ENCODE results near the gene HIPK3. TPM values are rescaled to one million over a fixed set of nuclear protein-coding genes. Genes with fewer than 3 reads are reported as not detected.

HIPK3 gene
- total RNA-seq, 1 donor from 2014 or later: 478 TPM

- H3K27ac ChIP-seq (ENCODE audit: low read depth, low read length): no peak overlapping the region
- no peaks in the 10 kb centered on the region for H3K27me3 ChIP-seq (ENCODE audit: control insufficient read depth in 3 of 3, insufficient read depth in 3 of 3, low read length in 3 of 3)
- H3K4me1 ChIP-seq (ENCODE audit: control insufficient read depth in 3 of 3, insufficient read depth in 3 of 3, low read length in 3 of 3): peaks cover 12 to 22% (median 13%) of the 10 kb centered on the region in 3 donors
- H3K9me3 ChIP-seq (ENCODE audit: control insufficient read depth in 3 of 3, low read length in 3 of 3): no peaks in the 10 kb centered on the region
- no peak overlapping the region for H3K4me3 ChIP-seq (ENCODE audit: low read length in 3 of 3)
- H3K9ac ChIP-seq (ENCODE audit: low read depth in 1 of 3, low read length in 3 of 3): no peak overlapping the region
- H3K36me3 ChIP-seq (ENCODE audit: control insufficient read depth in 3 of 3, insufficient read depth in 3 of 3, low read length in 3 of 3): no peaks in the 10 kb centered on the region
Measured at GRCh38 chr11:33271059-33271458, 13.9 kb downstream of the HIPK3 start.

- no peak overlapping the region for H3K27ac ChIP-seq (ENCODE audit: low read depth, low read length)
- H3K9me3 ChIP-seq (ENCODE audit: control insufficient read depth in 3 of 3, low read length in 3 of 3): no peaks in the 10 kb centered on the region
- no peaks in the 10 kb centered on the region for H3K36me3 ChIP-seq (ENCODE audit: control insufficient read depth in 3 of 3, insufficient read depth in 3 of 3, low read length in 3 of 3)
- H3K9ac ChIP-seq (ENCODE audit: low read depth in 1 of 3, low read length in 3 of 3): no peak overlapping the region
- no peak overlapping the region for H3K4me3 ChIP-seq (ENCODE audit: low read length in 3 of 3)
- peaks cover 12 to 22% (median 13%) of the 10 kb centered on the region in 3 donors for H3K4me1 ChIP-seq (ENCODE audit: control insufficient read depth in 3 of 3, insufficient read depth in 3 of 3, low read length in 3 of 3)
- H3K27me3 ChIP-seq (ENCODE audit: control insufficient read depth in 3 of 3, insufficient read depth in 3 of 3, low read length in 3 of 3): no peaks in the 10 kb centered on the region
Measured at GRCh38 chr11:33272338-33273107, 15.3 kb downstream of the HIPK3 start.

- Histone ChIP-seq H3K9me3 (ENCODE audit: control insufficient read depth in 3 of 3, low read length in 3 of 3) (no peaks in the 10 kb centered on the region), H3K27me3 (ENCODE audit: control insufficient read depth in 3 of 3, insufficient read depth in 3 of 3, low read length in 3 of 3) (no peaks in the 10 kb centered on the region), H3K27ac (ENCODE audit: low read depth, low read length) (peak overlapping the region; percentile 59), H3K4me3 (ENCODE audit: low read length in 3 of 3) (no peak overlapping the region), H3K4me1 (ENCODE audit: control insufficient read depth in 3 of 3, insufficient read depth in 3 of 3, low read length in 3 of 3) (peaks cover 14 to 19% (median 15%) of the 10 kb centered on the region in 3 donors), H3K9ac (ENCODE audit: low read depth in 1 of 3, low read length in 3 of 3) (no peak overlapping the region), H3K36me3 (ENCODE audit: control insufficient read depth in 3 of 3, insufficient read depth in 3 of 3, low read length in 3 of 3) (no peaks in the 10 kb centered on the region)
Measured at GRCh38 chr11:33273656-33274055, 16.5 kb downstream of the HIPK3 start.

GRCh38 chr11:33280411-33280810 is 23.2 kb downstream of the HIPK3 start:
- H3K27ac ChIP-seq (ENCODE audit: low read depth, low read length): no peak overlapping the region
- no peaks in the 10 kb centered on the region for H3K36me3 ChIP-seq (ENCODE audit: control insufficient read depth in 3 of 3, insufficient read depth in 3 of 3, low read length in 3 of 3)
- peaks cover 3 to 18% (median 5%) of the 10 kb centered on the region in 3 donors for H3K4me1 ChIP-seq (ENCODE audit: control insufficient read depth in 3 of 3, insufficient read depth in 3 of 3, low read length in 3 of 3)
- no peaks in the 10 kb centered on the region for H3K27me3 ChIP-seq (ENCODE audit: control insufficient read depth in 3 of 3, insufficient read depth in 3 of 3, low read length in 3 of 3)
- no peaks in the 10 kb centered on the region for H3K9me3 ChIP-seq (ENCODE audit: control insufficient read depth in 3 of 3, low read length in 3 of 3)
- H3K4me3 ChIP-seq (ENCODE audit: low read length in 3 of 3): no peak overlapping the region
- no peak overlapping the region for H3K9ac ChIP-seq (ENCODE audit: low read depth in 1 of 3, low read length in 3 of 3)

- Histone ChIP-seq H3K9ac (ENCODE audit: low read depth in 1 of 3, low read length in 3 of 3) (no peak overlapping the region), H3K27ac (ENCODE audit: low read depth, low read length) (no peak overlapping the region), H3K4me3 (ENCODE audit: low read length in 3 of 3) (no peak overlapping the region), H3K9me3 (ENCODE audit: control insufficient read depth in 3 of 3, low read length in 3 of 3) (no peaks in the 10 kb centered on the region), H3K4me1 (ENCODE audit: control insufficient read depth in 3 of 3, insufficient read depth in 3 of 3, low read length in 3 of 3) (peaks cover 3 to 16% (median 5%) of the 10 kb centered on the region in 3 donors), H3K27me3 (ENCODE audit: control insufficient read depth in 3 of 3, insufficient read depth in 3 of 3, low read length in 3 of 3) (no peaks in the 10 kb centered on the region), H3K36me3 (ENCODE audit: control insufficient read depth in 3 of 3, insufficient read depth in 3 of 3, low read length in 3 of 3) (peaks cover 4 to 5% (median 4%) of the 10 kb centered on the region in 3 donors)
Measured at GRCh38 chr11:33281758-33282157, 24.6 kb downstream of the HIPK3 start.

- Histone ChIP-seq H3K4me1 (ENCODE audit: control insufficient read depth in 3 of 3, insufficient read depth in 3 of 3, low read length in 3 of 3) (peaks cover 0 to 24% (median 2%) of the 10 kb centered on the region in 3 donors), H3K4me3 (ENCODE audit: low read length in 3 of 3) (no peak overlapping the region), H3K36me3 (ENCODE audit: control insufficient read depth in 3 of 3, insufficient read depth in 3 of 3, low read length in 3 of 3) (peaks cover 7 to 19% (median 8%) of the 10 kb centered on the region in 3 donors), H3K9me3 (ENCODE audit: control insufficient read depth in 3 of 3, low read length in 3 of 3) (no peaks in the 10 kb centered on the region), H3K9ac (ENCODE audit: low read depth in 1 of 3, low read length in 3 of 3) (no peak overlapping the region), H3K27ac (ENCODE audit: low read depth, low read length) (no peak overlapping the region), H3K27me3 (ENCODE audit: control insufficient read depth in 3 of 3, insufficient read depth in 3 of 3, low read length in 3 of 3) (no peaks in the 10 kb centered on the region)
Measured at GRCh38 chr11:33284818-33285217, 27.6 kb downstream of the HIPK3 start.

GRCh38 chr11:33290319-33290718 is 33.1 kb downstream of the HIPK3 start:
- Histone ChIP-seq H3K27ac (ENCODE audit: low read depth, low read length) (peak overlapping the region; percentile 93), H3K4me1 (ENCODE audit: control insufficient read depth in 3 of 3, insufficient read depth in 3 of 3, low read length in 3 of 3) (peaks cover 11 to 30% (median 19%) of the 10 kb centered on the region in 3 donors), H3K9ac (ENCODE audit: low read depth in 1 of 3, low read length in 3 of 3) (peak overlapping the region; percentile 69 to 83 (median 78)), H3K4me3 (ENCODE audit: low read length in 3 of 3) (peak overlapping the region in 1 of 3 donors; percentile 16), H3K9me3 (ENCODE audit: control insufficient read depth in 3 of 3, low read length in 3 of 3) (no peaks in the 10 kb centered on the region), H3K27me3 (ENCODE audit: control insufficient read depth in 3 of 3, insufficient read depth in 3 of 3, low read length in 3 of 3) (no peaks in the 10 kb centered on the region), H3K36me3 (ENCODE audit: control insufficient read depth in 3 of 3, insufficient read depth in 3 of 3, low read length in 3 of 3) (peaks cover 9 to 24% (median 10%) of the 10 kb centered on the region in 3 donors)

- Histone ChIP-seq H3K4me1 (ENCODE audit: control insufficient read depth in 3 of 3, insufficient read depth in 3 of 3, low read length in 3 of 3) (peaks cover 15 to 39% (median 23%) of the 10 kb centered on the region in 3 donors), H3K27ac (ENCODE audit: low read depth, low read length) (peak overlapping the region; percentile 93), H3K9me3 (ENCODE audit: control insufficient read depth in 3 of 3, low read length in 3 of 3) (no peaks in the 10 kb centered on the region), H3K4me3 (ENCODE audit: low read length in 3 of 3) (peak overlapping the region; percentile 34 to 49 (median 48)), H3K9ac (ENCODE audit: low read depth in 1 of 3, low read length in 3 of 3) (peak overlapping the region; percentile 69 to 86 (median 78)), H3K27me3 (ENCODE audit: control insufficient read depth in 3 of 3, insufficient read depth in 3 of 3, low read length in 3 of 3) (no peaks in the 10 kb centered on the region), H3K36me3 (ENCODE audit: control insufficient read depth in 3 of 3, insufficient read depth in 3 of 3, low read length in 3 of 3) (peaks cover 10 to 24% (median 12%) of the 10 kb centered on the region in 3 donors)
Measured at GRCh38 chr11:33291004-33291777, 34.0 kb downstream of the HIPK3 start.

GRCh38 chr11:33292311-33292710 is 35.1 kb downstream of the HIPK3 start:
- no peaks in the 10 kb centered on the region for H3K27me3 ChIP-seq (ENCODE audit: control insufficient read depth in 3 of 3, insufficient read depth in 3 of 3, low read length in 3 of 3)
- H3K9me3 ChIP-seq (ENCODE audit: control insufficient read depth in 3 of 3, low read length in 3 of 3): no peaks in the 10 kb centered on the region
- H3K4me1 ChIP-seq (ENCODE audit: control insufficient read depth in 3 of 3, insufficient read depth in 3 of 3, low read length in 3 of 3): peaks cover 20 to 33% (median 30%) of the 10 kb centered on the region in 3 donors
- H3K27ac ChIP-seq (ENCODE audit: low read depth, low read length): peak overlapping the region; percentile 93
- H3K9ac ChIP-seq (ENCODE audit: low read depth in 1 of 3, low read length in 3 of 3): peak overlapping the region; percentile 60 to 86 (median 66)
- peaks cover 4 to 14% (median 5%) of the 10 kb centered on the region in 3 donors for H3K36me3 ChIP-seq (ENCODE audit: control insufficient read depth in 3 of 3, insufficient read depth in 3 of 3, low read length in 3 of 3)
- H3K4me3 ChIP-seq (ENCODE audit: low read length in 3 of 3): peak overlapping the region in 1 of 3 donors; percentile 15

GRCh38 chr11:33294224-33294623 is 37.0 kb downstream of the HIPK3 start:
- H3K4me1 ChIP-seq (ENCODE audit: control insufficient read depth in 3 of 3, insufficient read depth in 3 of 3, low read length in 3 of 3): peaks cover 20 to 33% (median 26%) of the 10 kb centered on the region in 3 donors
- no peak overlapping the region for H3K4me3 ChIP-seq (ENCODE audit: low read length in 3 of 3)
- H3K27ac ChIP-seq (ENCODE audit: low read depth, low read length): no peak overlapping the region

More at GRCh38 chr11:33294224-33294623, 37.0 kb downstream of the HIPK3 start:
- Histone ChIP-seq H3K9ac (ENCODE audit: low read depth in 1 of 3, low read length in 3 of 3) (no peak overlapping the region), H3K27me3 (ENCODE audit: control insufficient read depth in 3 of 3, insufficient read depth in 3 of 3, low read length in 3 of 3) (no peaks in the 10 kb centered on the region), H3K36me3 (ENCODE audit: control insufficient read depth in 3 of 3, insufficient read depth in 3 of 3, low read length in 3 of 3) (peaks cover 3 to 6% (median 5%) of the 10 kb centered on the region in 3 donors), H3K9me3 (ENCODE audit: control insufficient read depth in 3 of 3, low read length in 3 of 3) (no peaks in the 10 kb centered on the region)

All from skeletal muscle tissue (tissue), 4 donors.